OCI-LY7 (cell line): Measurements from ENCODE around the gene GBF1.

ENCODE experiments used
- CTCF ChIP-seq: fragments of 200-600 bp; sonication (generic); conservative IDR thresholded peaks from 2 replicates; pipeline ENCODE4 v1.5.1; 2014; ENCODE audit warnings: mild to moderate bottlenecking, antibody characterized with exemption, low read length, moderate library complexity, mixed read lengths
- EZH2phosphoT487 ChIP-seq: fragments of 200-600 bp; sonication (generic); IDR thresholded peaks from 2 replicates; pipeline ENCODE4 v1.6.1; 2018; ENCODE audit warnings: low read depth, borderline replicate concordance, mild to moderate bottlenecking, mixed run types, antibody characterized with exemption, low read length, moderate library complexity, mixed read lengths

DNA sequence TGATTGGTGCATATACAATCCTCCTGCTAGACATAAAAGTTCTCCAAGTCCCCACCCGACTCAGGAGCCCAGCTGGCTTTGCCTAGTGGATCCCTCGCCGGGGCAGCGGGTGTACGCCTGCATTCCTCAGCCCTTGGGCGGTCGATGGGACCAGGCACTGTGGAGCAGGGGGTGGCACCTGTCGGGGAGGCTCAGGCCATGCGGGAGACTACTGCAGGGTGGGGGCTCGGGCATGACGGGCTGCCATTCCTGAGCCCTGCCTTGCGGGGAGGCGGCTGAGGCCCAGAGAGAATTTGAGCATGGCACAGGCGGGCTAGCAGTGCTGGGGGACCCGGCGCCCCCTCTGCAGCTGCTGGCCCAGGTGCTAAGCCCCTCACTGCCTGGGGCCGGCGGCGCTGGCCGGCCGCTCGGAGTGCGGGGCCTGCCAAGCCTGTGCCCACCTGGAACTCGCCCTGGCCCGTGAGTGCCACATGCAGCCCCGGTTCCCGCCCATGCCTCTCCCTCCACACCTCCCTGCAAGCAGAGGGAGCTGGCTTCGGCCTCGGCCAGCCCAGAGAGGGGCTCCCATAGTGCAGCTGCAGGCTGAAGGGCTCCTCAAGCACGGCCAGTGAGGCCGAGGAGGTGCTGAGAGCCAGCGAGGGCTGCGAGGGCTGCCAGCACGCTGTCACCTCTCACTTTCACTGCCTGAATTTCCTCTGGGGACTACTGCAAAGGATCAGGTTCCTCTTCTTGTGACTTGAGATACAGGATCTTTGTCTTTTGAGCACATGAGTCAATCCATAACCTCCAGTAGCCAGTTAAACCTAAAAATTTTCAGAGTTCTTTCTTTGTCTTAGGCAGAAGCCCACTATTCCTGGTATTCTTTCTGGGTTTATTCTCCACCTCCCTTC is 44.3 kb upstream of the GBF1 start:
- TF ChIP-seq CTCF (no peak), EZH2phosphoT487 (no peak)
